IMR-90 (cell line): Measurements from ENCODE around the gene IL22RA2.

ENCODE experiments used
- FOS ChIP-seq: fragments of 150-350 bp; IDR thresholded peaks from 2 replicates; pipeline ENCODE4 v1.6.1; 2016; ENCODE audit warnings: low read depth, low read length
- MXI1 ChIP-seq: IDR thresholded peaks from 2 replicates; pipeline ENCODE4 v1.6.1; 2012; ENCODE audit warnings: low read depth, mild to moderate bottlenecking, low read length, moderate library complexity, borderline replicate concordance
- TF ChIP-seq, protein P1 (sequence below): conservative IDR thresholded peaks from 2 replicates; pipeline ENCODE4 v1.5.1; 2012; ENCODE audit warnings: mild to moderate bottlenecking, low read depth, low read length, improper control_type of control experiment

DNA sequence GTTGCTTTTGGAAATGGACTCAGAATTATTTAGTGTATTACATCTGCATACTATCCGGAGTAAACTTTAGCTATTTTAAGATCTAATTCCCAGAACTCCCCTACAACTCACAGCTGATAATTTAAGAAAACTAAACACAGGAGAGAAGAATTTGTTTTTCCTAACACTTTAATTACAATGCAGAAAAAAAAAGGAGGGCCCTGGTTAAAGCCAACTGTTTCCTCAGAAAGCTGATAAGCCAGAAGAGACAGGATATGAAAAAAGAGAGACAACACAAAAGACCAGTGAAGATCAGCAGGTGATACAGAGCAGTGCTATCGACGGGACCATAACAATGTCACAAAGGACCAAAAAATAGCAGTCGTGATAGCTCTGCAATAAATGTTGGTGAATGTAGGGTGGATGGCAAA is 39.9 kb upstream of the IL22RA2 start:
- TF ChIP-seq FOS (no peak), MXI1 (no peak)
- TF ChIP-seq, protein P1, sequence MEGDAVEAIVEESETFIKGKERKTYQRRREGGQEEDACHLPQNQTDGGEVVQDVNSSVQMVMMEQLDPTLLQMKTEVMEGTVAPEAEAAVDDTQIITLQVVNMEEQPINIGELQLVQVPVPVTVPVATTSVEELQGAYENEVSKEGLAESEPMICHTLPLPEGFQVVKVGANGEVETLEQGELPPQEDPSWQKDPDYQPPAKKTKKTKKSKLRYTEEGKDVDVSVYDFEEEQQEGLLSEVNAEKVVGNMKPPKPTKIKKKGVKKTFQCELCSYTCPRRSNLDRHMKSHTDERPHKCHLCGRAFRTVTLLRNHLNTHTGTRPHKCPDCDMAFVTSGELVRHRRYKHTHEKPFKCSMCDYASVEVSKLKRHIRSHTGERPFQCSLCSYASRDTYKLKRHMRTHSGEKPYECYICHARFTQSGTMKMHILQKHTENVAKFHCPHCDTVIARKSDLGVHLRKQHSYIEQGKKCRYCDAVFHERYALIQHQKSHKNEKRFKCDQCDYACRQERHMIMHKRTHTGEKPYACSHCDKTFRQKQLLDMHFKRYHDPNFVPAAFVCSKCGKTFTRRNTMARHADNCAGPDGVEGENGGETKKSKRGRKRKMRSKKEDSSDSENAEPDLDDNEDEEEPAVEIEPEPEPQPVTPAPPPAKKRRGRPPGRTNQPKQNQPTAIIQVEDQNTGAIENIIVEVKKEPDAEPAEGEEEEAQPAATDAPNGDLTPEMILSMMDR, result no peak
